ENCODE measurements around the gene GJA5. TPM values are rescaled to one million over a fixed set of nuclear protein-coding genes. Genes with fewer than 3 reads are reported as not detected.

GJA5 gene
- total RNA-seq, 4 donors from 2014 or later: 3.6 to 5.7 (median 4.3) TPM

DNA sequence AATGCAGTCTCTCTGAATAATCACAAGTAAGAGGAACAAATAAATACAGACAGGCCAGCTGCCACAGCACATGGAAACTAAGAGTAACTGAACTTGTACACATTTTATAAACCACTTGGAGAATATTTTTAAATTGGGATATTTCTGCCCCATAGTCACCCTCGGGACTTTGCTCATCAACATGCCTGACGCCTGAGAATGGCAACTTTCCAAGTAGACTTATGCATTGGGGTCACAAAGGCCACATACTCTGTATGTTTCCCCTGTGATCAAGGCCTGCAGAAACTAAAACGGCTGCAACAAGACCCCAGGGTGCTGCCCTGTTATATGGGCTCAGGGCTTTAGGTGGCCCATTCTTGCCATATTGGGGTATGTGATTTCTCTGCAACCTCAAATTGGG lies 38.3 kb upstream of the GJA5 start:
- 73 to 78% methylated on average over 3 of the region's 3 CpGs for WGBS, 2 donors
- TF ChIP-seq, protein P1, sequence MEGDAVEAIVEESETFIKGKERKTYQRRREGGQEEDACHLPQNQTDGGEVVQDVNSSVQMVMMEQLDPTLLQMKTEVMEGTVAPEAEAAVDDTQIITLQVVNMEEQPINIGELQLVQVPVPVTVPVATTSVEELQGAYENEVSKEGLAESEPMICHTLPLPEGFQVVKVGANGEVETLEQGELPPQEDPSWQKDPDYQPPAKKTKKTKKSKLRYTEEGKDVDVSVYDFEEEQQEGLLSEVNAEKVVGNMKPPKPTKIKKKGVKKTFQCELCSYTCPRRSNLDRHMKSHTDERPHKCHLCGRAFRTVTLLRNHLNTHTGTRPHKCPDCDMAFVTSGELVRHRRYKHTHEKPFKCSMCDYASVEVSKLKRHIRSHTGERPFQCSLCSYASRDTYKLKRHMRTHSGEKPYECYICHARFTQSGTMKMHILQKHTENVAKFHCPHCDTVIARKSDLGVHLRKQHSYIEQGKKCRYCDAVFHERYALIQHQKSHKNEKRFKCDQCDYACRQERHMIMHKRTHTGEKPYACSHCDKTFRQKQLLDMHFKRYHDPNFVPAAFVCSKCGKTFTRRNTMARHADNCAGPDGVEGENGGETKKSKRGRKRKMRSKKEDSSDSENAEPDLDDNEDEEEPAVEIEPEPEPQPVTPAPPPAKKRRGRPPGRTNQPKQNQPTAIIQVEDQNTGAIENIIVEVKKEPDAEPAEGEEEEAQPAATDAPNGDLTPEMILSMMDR (IDR thresholded peaks at IDR 0.05): no peak
- TF ChIP-seq POLR2A (IDR thresholded peaks at IDR 0.05): no peak

DNA sequence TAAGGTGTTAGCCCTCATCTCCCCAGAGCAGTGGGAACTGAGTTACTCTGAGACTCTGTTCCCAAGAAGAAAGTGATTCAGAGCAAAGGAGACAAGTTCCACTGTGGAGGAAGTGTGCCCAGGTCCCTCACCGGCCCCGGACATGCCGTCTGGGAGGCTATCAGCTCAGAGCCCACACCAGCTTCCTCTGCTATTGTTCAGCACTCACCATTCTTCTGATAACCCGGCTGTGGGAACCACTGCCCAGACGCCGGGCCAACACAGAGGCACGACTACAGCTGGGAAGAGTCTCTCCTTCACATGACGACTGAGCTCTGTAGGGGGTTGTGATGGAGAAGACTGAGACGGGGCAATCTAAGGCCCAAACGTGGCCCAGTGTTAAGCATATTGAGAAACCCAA lies 34.2 kb upstream of the GJA5 start:
- DNase-seq: no peak
- 57 to 66% methylated on average over 10 of the region's 10 CpGs for WGBS, 2 donors
- Histone ChIP-seq H3K36me3 (no peaks in the 10 kb centered on the region), H3K27ac (no peak overlapping the region), H3K4me1 (no peaks in the 10 kb centered on the region), H3K4me3 (replicated peaks in 1 of 3) (no peak overlapping the region), H3K9me3 (no peaks in the 10 kb centered on the region), H3K27me3 (no peaks in the 10 kb centered on the region)
- intact Hi-C loops (cut with DNase I): no loop called here
- TF ChIP-seq, protein P1 (IDR thresholded peaks at IDR 0.05): no peak
- no peak for TF ChIP-seq POLR2A (IDR thresholded peaks at IDR 0.05)

More for the DNA sequence above, 38.3 kb upstream of the GJA5 start:
- no peaks in the 10 kb centered on the region for H3K9me3 ChIP-seq
- no peaks in the 10 kb centered on the region for H3K36me3 ChIP-seq
- DNase-seq: no peak
- H3K27me3 ChIP-seq: no peaks in the 10 kb centered on the region
- intact Hi-C loops (cut with DNase I): no loop called here
- H3K4me1 ChIP-seq: no peaks in the 10 kb centered on the region
- no peak overlapping the region for H3K27ac ChIP-seq
- H3K4me3 ChIP-seq (replicated peaks in 1 of 3): no peak overlapping the region

DNA sequence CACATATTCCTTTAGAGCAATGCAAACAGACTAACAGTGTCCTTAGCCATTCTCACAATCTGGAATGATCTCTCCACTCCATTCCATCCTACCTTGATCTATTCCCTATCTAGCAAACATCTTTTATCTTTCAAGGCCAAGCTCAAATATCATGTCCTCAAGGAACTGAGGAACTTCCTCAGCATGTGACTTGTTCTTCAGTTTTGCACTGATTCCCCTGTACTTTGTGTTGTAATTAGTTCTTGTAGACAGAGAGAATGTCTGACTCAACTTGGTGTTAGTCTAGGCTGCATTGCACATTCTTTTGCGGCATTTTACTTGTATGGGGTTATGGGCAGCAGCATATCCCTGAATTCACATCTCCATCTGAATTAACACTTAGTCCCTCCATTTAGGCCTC lies 31.5 kb upstream of the GJA5 start:
- H3K9me3 ChIP-seq: no peaks in the 10 kb centered on the region
- no peaks in the 10 kb centered on the region for H3K36me3 ChIP-seq
- no peaks in the 10 kb centered on the region for H3K27me3 ChIP-seq
- H3K4me1 ChIP-seq: no peaks in the 10 kb centered on the region
- no peak overlapping the region for H3K4me3 ChIP-seq (replicated peaks in 1 of 3)
- intact Hi-C loops (cut with DNase I): no loop called here
- WGBS, 2 donors: 100% methylated on average over 1 of the region's 1 CpG
- TF ChIP-seq, protein P1 (IDR thresholded peaks at IDR 0.05): no peak
- no peak for TF ChIP-seq POLR2A (IDR thresholded peaks at IDR 0.05)
- no peak for DNase-seq
- no peak overlapping the region for H3K27ac ChIP-seq

DNA sequence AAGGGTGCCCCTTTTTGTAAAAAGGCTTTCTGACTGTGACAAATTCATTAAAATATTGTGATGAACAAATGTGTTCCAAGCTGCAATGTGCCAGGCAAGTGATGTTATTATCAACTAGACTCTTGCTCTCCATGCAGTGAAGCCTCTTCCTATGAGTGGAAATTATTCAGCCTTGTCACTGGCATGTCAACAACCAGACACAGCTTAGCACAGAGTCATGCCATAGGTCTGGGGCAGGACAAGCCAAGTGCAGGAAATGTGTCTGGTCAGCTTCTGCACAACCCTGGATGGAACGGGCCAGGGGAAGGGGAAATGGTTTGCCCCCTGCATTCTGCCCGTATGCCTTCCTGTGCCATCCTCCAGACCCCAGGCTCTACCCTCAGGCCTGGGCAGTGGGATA lies 27.4 kb upstream of the GJA5 start:
- no peak overlapping the region for H3K27ac ChIP-seq
- TF ChIP-seq, protein P1 (IDR thresholded peaks at IDR 0.05): no peak
- intact Hi-C loops (cut with DNase I): no loop called here
- H3K9me3 ChIP-seq: no peaks in the 10 kb centered on the region
- 58 to 63% methylated on average over 2 of the region's 2 CpGs for WGBS, 2 donors
- no peaks in the 10 kb centered on the region for H3K27me3 ChIP-seq
- DNase-seq: no peak
- H3K4me1 ChIP-seq: no peaks in the 10 kb centered on the region
- no peaks in the 10 kb centered on the region for H3K36me3 ChIP-seq
- H3K4me3 ChIP-seq (replicated peaks in 1 of 3): no peak overlapping the region

DNA sequence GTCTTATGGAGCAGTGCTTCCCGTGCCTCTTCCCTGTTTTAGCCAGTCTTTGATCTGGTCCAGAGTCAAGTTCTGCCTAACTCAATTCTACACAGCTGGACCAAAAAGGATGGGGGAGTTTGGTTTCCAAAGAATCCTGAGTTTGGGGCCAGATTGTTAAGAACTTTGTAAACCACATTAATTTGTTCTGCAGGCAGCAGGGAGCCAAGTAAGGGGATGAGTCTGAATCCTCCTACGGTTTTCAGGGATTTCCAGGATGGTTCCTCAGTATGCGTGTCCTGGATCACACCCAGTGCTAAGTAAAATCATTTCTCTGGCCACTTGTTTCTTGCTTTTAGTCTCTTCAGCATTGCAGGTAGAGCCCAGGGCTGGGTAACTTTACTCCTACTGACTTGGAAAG lies 26.1 kb upstream of the GJA5 start:
- intact Hi-C loops (cut with DNase I): no loop called here
- no peak for DNase-seq
- Histone ChIP-seq H3K27ac (no peak overlapping the region), H3K4me1 (no peaks in the 10 kb centered on the region), H3K4me3 (replicated peaks in 1 of 3) (no peak overlapping the region), H3K27me3 (no peaks in the 10 kb centered on the region), H3K9me3 (no peaks in the 10 kb centered on the region), H3K36me3 (no peaks in the 10 kb centered on the region)
- TF ChIP-seq, protein P1 (IDR thresholded peaks at IDR 0.05): no peak
- TF ChIP-seq POLR2A (IDR thresholded peaks at IDR 0.05): no peak
- WGBS, 2 donors: 70 to 80% methylated on average over 3 of the region's 3 CpGs
